Upper lobe of left lung (tissue), 4 donors: ENCODE results near the gene FCGBP.

ENCODE experiments used
- EP300 ChIP-seq, 4 donors: sonication (generic); formaldehyde crosslinking; IDR thresholded peaks; one replicate each; pipeline ENCODE4 v1.5.1; 2017; ENCODE audit warnings: antibody characterized with exemption in 4 of 4, control low read depth in 2 of 4
- POLR2A ChIP-seq, 4 donors: fragments of 450-650 bp; IDR thresholded peaks; one replicate each; pipeline ENCODE4 v1.5.1; 2016 to 2017; ENCODE audit warnings: antibody characterized with exemption in 4 of 4, mild to moderate bottlenecking in 2 of 4
- POLR2AphosphoS5 ChIP-seq, 2 donors: sonication (generic); formaldehyde crosslinking; IDR thresholded peaks; one replicate each; pipeline ENCODE4 v1.5.1; 2017; ENCODE audit warnings: antibody characterized with exemption in 2 of 2
- TF ChIP-seq, protein P1 (sequence below), 6 experiments: fragments of 450-650 bp in 4 of 6; fragments of 200-600 bp in 2 of 6; sonication (generic) in 2 of 6; IDR thresholded peaks; one replicate each; pipeline ENCODE4 v1.5.1; 2016 to 2019; ENCODE audit warnings: antibody characterized with exemption in 6 of 6

DNA sequence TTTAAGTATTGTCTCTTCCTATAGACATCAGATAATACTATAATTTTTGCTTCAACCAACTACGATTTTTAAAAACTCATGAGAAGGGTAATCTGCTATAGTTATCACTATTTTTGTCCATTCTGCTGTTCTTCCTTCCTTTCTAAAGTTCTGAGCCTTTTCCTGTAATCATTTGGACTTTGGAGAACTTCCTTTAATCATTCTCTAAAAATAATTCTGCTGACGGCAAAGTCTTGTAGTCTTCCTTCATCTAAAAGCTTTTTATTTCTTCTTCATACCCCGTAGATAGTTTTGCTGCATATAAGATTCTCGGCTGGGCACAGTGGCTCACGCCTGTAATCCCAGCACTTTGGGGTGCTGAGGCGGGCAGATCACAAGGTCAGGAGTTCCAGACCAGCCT, 5.1 kb upstream of the FCGBP start:
- TF ChIP-seq, protein P1, sequence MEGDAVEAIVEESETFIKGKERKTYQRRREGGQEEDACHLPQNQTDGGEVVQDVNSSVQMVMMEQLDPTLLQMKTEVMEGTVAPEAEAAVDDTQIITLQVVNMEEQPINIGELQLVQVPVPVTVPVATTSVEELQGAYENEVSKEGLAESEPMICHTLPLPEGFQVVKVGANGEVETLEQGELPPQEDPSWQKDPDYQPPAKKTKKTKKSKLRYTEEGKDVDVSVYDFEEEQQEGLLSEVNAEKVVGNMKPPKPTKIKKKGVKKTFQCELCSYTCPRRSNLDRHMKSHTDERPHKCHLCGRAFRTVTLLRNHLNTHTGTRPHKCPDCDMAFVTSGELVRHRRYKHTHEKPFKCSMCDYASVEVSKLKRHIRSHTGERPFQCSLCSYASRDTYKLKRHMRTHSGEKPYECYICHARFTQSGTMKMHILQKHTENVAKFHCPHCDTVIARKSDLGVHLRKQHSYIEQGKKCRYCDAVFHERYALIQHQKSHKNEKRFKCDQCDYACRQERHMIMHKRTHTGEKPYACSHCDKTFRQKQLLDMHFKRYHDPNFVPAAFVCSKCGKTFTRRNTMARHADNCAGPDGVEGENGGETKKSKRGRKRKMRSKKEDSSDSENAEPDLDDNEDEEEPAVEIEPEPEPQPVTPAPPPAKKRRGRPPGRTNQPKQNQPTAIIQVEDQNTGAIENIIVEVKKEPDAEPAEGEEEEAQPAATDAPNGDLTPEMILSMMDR (IDR thresholded peaks at IDR 0.05) = no peak
- no peak for TF ChIP-seq EP300 (IDR thresholded peaks at IDR 0.05)
- TF ChIP-seq POLR2A (IDR thresholded peaks at IDR 0.05) = no peak
- TF ChIP-seq POLR2AphosphoS5 (IDR thresholded peaks at IDR 0.05) = no peak
